ENCODE results near the gene ABCC10.
"Not testable (repeated sequence)": the region's sequence is repeated elsewhere in the genome, so short reads cannot be mapped to it uniquely, and the experiment has no call there.

Gene ABCC10

DNA sequence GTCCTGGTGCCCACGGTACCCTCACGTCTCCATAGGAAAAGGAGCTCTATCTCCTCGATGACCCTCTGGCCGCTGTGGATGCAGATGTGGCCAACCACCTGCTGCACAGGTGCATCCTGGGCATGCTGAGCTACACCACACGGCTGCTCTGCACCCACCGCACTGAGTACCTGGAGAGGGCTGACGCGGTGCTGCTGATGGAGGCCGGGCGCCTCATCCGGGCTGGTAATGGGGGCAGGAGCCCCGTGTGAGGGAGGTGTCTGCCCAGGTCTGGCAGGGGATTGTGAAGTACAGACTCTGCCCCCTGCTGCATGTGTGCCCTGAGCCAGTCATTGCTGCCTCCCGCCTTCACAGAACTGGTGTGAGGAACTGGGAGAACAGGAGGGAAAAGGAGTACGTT lies 15.6 kb downstream of the ABCC10 start:
- DNase-seq (ENCODE audit: low read depth in 2 of 2), result no peak

GRCh38 chr6:43444036-43444435 lies 16.7 kb downstream of the ABCC10 start:
- DNase-seq (ENCODE audit: low read depth in 2 of 2), result no peak

DNA sequence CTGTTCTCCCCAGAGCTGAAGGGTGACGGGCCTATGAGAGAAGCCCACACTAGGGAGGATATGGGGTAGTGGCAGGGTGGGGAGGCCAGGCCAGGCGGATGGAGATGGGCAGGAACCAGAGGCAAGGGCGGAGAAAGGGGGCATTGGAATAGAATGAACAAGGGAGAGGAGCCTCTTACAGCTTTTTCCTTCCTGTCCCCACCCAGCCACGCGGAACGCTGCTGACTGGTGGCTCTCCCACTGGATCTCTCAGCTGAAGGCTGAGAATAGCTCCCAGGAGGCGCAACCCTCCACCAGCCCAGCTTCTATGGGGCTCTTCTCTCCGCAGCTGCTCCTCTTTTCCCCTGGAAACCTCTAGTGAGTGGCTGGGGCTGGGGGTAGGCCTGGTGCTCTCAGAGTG lies 17.2 kb downstream of the ABCC10 start:
- no peak for DNase-seq (ENCODE audit: low read depth in 2 of 2)

- no peak for DNase-seq (ENCODE audit: low read depth in 2 of 2)
These were observed 18.2 kb downstream of the ABCC10 start for GRCh38 chr6:43445576-43445975.

DNA sequence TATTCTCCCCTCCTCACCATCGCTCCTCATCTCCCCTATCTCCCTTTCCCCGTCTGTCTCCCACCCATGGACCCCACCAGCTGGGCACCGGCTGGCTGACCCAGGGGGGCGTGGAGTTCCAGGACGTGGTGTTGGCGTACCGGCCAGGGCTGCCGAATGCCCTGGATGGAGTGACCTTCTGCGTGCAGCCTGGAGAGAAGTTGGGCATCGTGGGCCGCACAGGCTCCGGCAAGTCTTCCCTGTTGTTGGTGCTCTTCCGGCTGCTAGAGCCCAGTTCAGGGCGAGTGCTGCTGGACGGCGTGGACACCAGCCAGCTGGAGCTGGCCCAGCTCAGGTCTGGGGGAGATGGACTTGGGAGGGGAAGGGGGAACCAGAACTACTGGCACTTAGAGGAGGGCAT lies 20.3 kb downstream of the ABCC10 start:
- DNase-seq (ENCODE audit: low read depth in 2 of 2), result no peak

DNA sequence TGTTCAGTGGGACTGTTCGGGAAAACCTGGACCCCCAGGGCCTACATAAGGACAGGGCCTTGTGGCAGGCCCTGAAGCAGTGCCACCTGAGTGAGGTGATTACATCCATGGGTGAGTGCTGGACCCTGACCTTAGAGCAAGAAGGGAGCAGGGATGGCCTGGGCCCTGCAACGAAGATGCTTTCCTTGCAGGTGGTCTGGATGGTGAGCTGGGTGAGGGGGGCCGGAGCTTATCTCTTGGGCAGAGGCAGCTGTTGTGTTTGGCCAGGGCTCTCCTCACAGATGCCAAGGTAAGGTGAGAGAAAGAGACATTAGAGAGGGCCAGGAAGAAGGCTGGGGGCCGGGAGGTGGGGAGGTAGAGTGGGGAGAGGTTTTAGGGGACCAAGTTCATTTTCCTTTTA lies 21.6 kb downstream of the ABCC10 start:
- no peak for DNase-seq (ENCODE audit: low read depth in 2 of 2)

DNA sequence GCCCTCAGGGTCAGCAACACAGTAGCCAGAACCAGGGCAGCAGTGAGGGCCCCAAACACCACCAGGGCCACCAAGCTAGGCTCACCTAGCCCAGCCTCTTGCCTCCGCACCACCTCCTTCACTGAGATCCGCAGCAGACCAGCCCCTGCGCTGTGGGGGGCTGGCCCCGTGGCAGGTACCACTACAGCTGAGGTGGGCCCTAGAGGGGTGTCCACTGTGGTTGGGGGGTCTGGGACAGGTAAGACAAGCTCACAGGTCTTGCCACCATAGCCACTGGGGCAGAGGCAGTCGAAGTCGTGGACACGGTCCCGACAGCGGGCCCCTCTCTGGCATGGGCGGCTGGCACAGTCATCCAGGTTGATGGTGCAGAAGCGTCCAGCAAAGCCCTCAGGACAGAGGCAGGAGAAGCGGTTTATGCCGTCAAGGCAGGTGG lies 23.4 kb downstream of the ABCC10 start:
- no peak for DNase-seq (ENCODE audit: low read depth in 2 of 2)

DNA sequence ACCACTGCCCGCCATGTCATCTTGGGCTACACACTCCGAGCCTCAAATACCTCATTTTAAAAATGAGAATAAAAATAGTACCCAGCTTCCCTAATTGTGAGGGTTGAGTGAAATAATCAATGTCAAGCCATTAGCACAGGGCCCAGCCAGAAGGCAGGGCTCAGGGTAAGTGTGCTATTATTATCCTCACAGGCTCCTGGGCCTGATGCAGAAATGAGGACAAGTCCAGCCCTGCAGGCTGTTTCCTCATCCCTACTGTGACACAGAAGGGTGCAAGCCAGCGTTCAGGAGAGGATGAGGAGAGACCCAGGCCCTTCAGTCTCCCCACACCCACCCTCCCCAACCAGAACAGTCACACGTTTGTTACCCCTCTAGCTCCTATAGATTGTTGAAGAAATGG lies 24.0 kb downstream of the ABCC10 start:
- no peak for DNase-seq (ENCODE audit: low read depth in 2 of 2)

GRCh38 chr6:43451939-43452338 lies 24.6 kb downstream of the ABCC10 start:
- no peak for DNase-seq (ENCODE audit: low read depth in 2 of 2)

DNA sequence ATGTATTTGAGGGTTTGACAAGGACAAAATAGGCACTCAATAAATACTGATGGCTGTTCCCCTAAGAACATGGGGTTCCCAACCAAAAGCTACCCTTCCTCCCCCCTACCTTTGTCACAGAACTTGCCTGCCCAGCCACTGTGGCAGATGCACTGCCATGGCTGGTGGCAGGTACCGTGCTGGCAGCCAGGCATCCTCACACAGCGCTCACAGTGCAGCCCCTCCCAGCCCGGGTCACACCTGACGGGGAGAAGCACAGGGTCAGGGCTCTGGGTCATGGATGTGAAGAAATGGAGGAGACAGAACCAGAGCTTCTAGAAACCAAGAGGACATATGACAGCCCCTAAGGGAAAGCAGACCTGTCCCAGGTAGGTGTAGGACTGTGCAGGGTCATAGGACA lies 25.6 kb downstream of the ABCC10 start:
- DNase-seq (ENCODE audit: low read depth in 2 of 2), result no peak

- DNase-seq (ENCODE audit: low read depth in 2 of 2), result no peak
These were observed 26.5 kb downstream of the ABCC10 start for GRCh38 chr6:43453831-43454230.

GRCh38 chr6:43454290-43454695 lies 27.0 kb downstream of the ABCC10 start:
- DNase-seq (ENCODE audit: low read depth in 2 of 2), result peak; percentile 37 to 45

DNA sequence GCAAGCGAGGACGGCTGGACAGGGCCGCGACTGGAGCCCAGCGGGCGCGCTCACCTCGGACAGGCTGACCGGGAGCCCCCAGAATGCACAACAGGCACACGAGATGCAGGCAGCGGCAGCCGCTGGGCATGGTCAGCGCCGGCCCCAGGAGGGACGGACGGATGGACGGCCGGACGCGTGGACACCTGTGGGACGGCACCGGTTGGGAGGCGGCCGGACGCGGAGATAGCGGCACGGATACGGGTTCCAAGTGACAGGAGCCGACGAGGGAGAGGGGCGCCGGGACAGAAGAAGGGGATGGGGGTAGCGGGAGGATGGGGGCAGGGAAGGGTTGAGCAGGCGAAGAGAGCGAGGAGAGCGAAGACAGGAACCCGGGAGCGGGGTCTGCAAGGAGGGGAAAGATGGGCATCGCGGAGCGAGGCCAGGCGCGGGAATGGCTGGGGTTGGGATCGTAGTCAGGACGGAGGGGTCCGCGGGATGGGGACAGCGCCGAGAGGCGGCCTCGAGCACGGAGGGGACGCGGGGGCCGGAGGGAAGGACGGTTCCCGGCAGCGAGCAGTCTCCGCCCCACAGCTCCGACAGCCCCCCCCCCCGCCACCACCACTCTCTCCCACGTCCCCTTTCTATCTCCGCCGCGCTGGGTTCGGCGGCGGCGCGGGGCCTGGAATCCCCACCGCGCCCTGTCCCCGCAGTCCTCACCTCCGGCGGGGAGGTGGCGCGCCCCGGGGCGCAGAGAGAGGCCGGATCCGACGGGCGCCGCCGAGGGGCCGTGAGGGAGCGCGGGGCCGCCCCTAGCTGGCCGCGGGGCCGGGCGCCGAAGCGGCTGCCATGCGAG lies 27.6 kb downstream of the ABCC10 start:
- DNase-seq (ENCODE audit: low read depth in 2 of 2), result no peak

DNA sequence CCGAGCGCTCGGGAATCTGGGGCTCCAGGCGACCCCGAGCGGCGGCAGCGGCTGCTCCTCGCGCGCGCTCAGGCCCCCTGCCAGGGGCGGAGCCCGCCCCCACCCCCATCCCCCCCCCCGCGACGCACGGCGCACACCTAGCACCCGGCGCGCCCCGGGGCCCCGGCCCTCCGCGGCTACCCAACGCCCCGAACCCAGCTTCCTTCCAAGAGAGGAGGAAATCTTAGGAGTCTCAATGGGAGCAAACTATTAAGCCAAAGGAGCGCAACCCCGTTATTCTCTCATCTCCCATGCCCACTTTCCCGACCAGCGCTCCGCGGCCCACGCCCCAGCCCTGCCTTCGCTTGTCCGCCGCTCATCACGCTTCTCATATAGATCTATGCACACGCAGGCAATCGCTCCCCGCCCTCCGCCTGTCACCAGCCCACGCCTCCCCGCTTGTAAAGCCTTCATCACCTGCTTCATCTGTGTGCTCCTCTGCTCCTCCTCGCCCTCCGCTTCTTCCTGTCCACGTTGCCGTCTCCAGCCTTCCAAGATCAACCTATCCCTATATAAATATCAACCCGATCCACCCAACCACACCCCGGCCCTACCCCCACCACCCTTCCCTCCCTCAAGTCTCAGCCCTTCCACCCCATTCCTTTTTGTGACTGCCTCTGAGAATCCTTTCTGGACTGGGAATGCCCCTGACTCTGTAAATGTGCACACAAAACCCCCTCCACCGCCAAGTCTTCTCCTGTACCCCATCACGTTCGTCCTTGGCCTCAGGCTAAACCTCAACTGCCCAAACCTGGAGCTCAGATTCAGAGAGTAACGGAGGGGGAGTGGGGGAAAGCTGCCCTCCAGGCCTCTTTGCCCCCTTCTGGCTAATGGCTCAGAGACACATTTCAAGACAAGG lies 28.4 kb downstream of the ABCC10 start, which contains the start of gene DLK2:
TSS of gene DLK2 (minus strand) at position 18 of the 898 bp plus-strand sequence. CDS start 723 bp downstream, outside the sequence.
- DNase-seq (ENCODE audit: low read depth in 2 of 2), result peak in 1 of 2 donors; percentile 30

- DNase-seq (ENCODE audit: low read depth in 2 of 2), result no peak
These were observed 30.3 kb downstream of the ABCC10 start for GRCh38 chr6:43457643-43458042.

GRCh38 chr6:43458154-43458553 lies 30.8 kb downstream of the ABCC10 start:
- not testable (repeated sequence) for DNase-seq (ENCODE audit: low read depth in 2 of 2)

DNA sequence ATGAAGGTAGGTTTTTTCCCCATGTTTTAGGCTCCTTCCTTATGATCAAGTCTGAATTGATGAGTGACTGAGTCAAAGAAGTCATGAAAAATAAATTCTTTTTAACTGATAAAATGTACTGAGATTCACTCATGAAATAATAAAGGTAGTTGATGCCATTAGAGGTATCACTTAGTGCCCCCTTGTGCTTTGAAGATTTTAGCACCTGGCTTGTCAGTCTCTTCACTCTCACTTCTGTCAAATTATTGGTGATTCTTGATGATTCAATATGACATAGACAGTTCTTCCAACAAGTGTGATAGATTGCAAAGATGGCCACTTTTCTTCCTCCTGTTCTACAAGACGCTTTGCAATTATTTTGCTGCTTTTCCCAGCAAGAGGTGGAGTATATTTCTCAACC lies 32.2 kb downstream of the ABCC10 start:
- DNase-seq (ENCODE audit: low read depth in 2 of 2), result no peak

DNA sequence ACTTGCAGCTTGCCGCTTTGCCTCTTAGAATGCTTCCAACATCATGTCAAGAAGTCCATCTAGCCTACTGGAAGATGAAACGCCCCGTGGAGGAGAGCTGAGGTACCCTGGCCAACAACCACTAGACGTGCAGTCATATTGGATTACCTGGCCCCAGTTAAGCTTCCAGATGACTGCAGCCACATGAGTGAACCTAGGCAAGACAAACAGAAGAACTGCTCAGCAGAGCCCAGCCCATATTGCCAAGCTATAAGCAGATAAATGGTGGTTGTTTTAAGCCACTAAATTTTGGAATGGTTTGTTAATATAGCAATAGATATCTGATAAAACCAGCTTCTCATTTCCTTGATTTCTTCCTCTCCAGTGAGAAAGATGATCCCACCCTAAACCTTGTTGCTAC lies 32.7 kb downstream of the ABCC10 start:
- no peak for DNase-seq (ENCODE audit: low read depth in 2 of 2)

DNA sequence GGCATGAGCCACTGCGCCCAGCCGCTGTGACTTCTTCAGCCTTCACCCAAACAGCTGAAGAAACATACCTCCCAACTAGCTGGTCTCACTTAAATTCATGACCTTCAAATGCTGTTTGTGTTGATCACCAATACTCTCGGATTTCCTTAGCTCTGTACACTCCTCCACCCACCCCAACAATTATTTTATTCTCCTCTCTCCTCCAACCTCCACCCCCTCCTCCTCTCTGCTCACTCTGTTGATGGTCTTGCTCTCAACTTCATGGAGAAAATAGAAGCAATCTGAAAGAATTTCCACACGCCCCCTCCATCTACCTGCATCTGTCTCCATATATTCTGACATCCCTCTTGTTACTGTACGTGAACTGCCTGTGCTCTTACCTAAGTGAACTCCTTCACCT lies 34.6 kb downstream of the ABCC10 start:
- no peak for DNase-seq (ENCODE audit: low read depth in 2 of 2)

- DNase-seq (ENCODE audit: low read depth in 2 of 2), result no peak
These were observed 37.0 kb downstream of the ABCC10 start for GRCh38 chr6:43464337-43464736.

DNA sequence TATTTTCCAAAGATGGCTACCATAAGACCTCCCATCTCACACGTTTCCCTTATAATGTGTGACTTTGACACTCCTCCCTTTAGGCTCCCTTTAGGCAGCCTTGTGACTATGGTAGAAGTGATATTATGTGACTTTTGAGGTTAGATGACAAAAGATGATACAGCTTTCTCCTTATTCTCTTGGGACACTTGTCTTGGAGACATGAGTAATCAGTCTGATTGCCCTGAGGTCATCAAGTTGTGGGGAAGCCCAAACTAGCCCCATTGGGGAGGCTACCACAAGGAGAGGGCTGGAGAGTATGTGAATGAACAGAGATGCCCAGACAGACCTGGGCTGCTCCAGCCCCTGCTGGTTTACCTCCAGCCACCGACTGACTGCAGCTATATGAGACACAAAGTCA lies 38.6 kb downstream of the ABCC10 start:
- DNase-seq (ENCODE audit: low read depth in 2 of 2), result no peak

GRCh38 chr6:43467265-43467664 lies 39.9 kb downstream of the ABCC10 start:
- not testable (repeated sequence) for DNase-seq (ENCODE audit: low read depth in 2 of 2)

GRCh38 chr6:43467752-43468151 lies 40.4 kb downstream of the ABCC10 start:
- DNase-seq (ENCODE audit: low read depth in 2 of 2), result no peak
